SU-DHL-6 (cell line): Measurements from ENCODE around the gene GANAB.

Source experiments
- CTCF ChIP-seq: fragments of 200-600 bp; sonication (generic); IDR thresholded peaks from one replicate; pipeline ENCODE4 v1.5.1; 2017; ENCODE audit warnings: antibody characterized with exemption, mild to moderate bottlenecking, low read length, moderate library complexity; ENCODE audit not compliant: insufficient read depth, poor library complexity, severe bottlenecking
- EZH2phosphoT487 ChIP-seq: fragments of 200-600 bp; sonication (generic), shearing (Covaris generic); conservative IDR thresholded peaks from 2 replicates; pipeline ENCODE4 v1.6.1; 2018; ENCODE audit warnings: mild to moderate bottlenecking, antibody characterized with exemption, low read length, moderate library complexity, mixed read lengths

GRCh38 chr11:62610403-62610802 lies 36.0 kb downstream of the GANAB start:
- TF ChIP-seq CTCF: no peak
- no peak for TF ChIP-seq EZH2phosphoT487
